HepG2 (cell line): Measurements from ENCODE around the gene TGFB2. TPM values are rescaled to one million over a fixed set of nuclear protein-coding genes. Genes with fewer than 3 reads are reported as not detected.

Source experiments
- ATAC-seq: fragments of 200-7000 bp; cut with Tn5 transposase; 3 replicates; pipeline ENCODE4 v1.9.1; 2020; ENCODE audit warnings: mild to moderate bottlenecking, moderate library complexity
- BruUV-seq: library from RNA; stranded (reverse); fragments of 400-500 nt; replicated peaks from 2 replicates; lab custom pipeline; 2021; lab: Mats Ljungman, UMichigan
- CTCF ChIA-PET: fragments of 300-600 bp; formaldehyde crosslinking; extraction: SDS; loops from one replicate; lab custom pipeline; 2021; ENCODE audit warnings: low total read pairs, inconsistent platforms, low intra/inter-chr PET ratio; lab: Yijun Ruan, JAX
- POLR2A ChIA-PET: fragments of 350-600 bp; sonication (Branson Sonifier 250); formaldehyde crosslinking; loops from one replicate; lab custom pipeline; 2020; ENCODE audit warnings: antibody characterized with exemption, inconsistent platforms; lab: Yijun Ruan, JAX
- DNase-seq: peaks from one replicate; pipeline ENCODE4 v3.0.0-alpha.2; 2015; ENCODE audit warnings: low spot score
- FAIRE-seq: peaks from 3 replicates; lab custom pipeline; 2011; peaks lifted over from hg19 to GRCh38; lab: Jason Lieb, UNC
- H2AFZ ChIP-seq: one replicate; pipeline ENCODE4 v1.6.1; 2011; ENCODE audit warnings: low read length, inconsistent platforms
- H3K27ac ChIP-seq: fragments of 300-600 bp; 3 replicates; pipeline ENCODE4 v1.8.0; 2011; ENCODE audit warnings: mixed run types, mild to moderate bottlenecking, mixed read lengths, low read length, inconsistent platforms; ENCODE audit not compliant: insufficient read depth; ENCODE audit errors: extremely low read length
- H3K27me3 ChIP-seq, 2 experiments: fragments of 200-600 bp in 1 of 2; 2 replicates in 1 of 2; 3 replicates in 1 of 2; pipeline versions ENCODE4 v1.6.0 to v1.8.0; 2011; ENCODE audit warnings: low read length in 2 of 2, mild to moderate bottlenecking in 2 of 2, moderate library complexity in 2 of 2, inconsistent platforms in 1 of 2; ENCODE audit not compliant: insufficient read depth in 2 of 2, control insufficient read depth in 1 of 2
- H3K36me3 ChIP-seq, 2 experiments: fragments of 200-600 bp in 1 of 2; replicated peaks in 1 of 2; 2 replicates in 1 of 2; 3 replicates in 1 of 2; pipeline versions ENCODE4 v1.5.1 to v1.8.0; 2011; ENCODE audit warnings: low read length in 2 of 2, inconsistent platforms in 1 of 2; ENCODE audit not compliant: insufficient read depth in 2 of 2, control insufficient read depth in 1 of 2
- H3K4me1 ChIP-seq: 2 replicates; pipeline ENCODE4 v1.5.1; 2012; ENCODE audit warnings: low read length, inconsistent platforms; ENCODE audit not compliant: insufficient read depth
- H3K4me2 ChIP-seq: 2 replicates; pipeline ENCODE4 v1.6.0; 2011; ENCODE audit warnings: low read depth, low read length, inconsistent platforms
- H3K4me3 ChIP-seq, 3 experiments: fragments of 200-600 bp in 1 of 3; sonication (generic), shearing (Covaris generic) in 1 of 3; replicated peaks in 1 of 3; 2 replicates each; pipeline ENCODE4 v1.5.1; 2011 to 2016; ENCODE audit warnings: low read length in 3 of 3, inconsistent platforms in 2 of 3, low read depth in 2 of 3, mild to moderate bottlenecking in 2 of 3, control low read depth in 1 of 3, mixed read lengths in 1 of 3; ENCODE audit not compliant: insufficient read depth in 1 of 3
- H3K79me2 ChIP-seq: one replicate; pipeline ENCODE4 v1.6.1; 2011; ENCODE audit warnings: low read length, inconsistent platforms; ENCODE audit not compliant: insufficient read depth
- H3K9ac ChIP-seq: 2 replicates; pipeline ENCODE4 v1.6.0; 2011; ENCODE audit warnings: mild to moderate bottlenecking, low read depth, low read length, inconsistent platforms; ENCODE audit not compliant: insufficient read depth
- H3K9me3 ChIP-seq: 2 replicates; pipeline ENCODE4 v1.5.1; 2012; ENCODE audit warnings: mild to moderate bottlenecking, low read length
- H4K20me1 ChIP-seq: 2 replicates; pipeline ENCODE4 v1.6.0; 2011; ENCODE audit warnings: inconsistent platforms, mild to moderate bottlenecking, low read length, moderate library complexity; ENCODE audit not compliant: insufficient read depth
- CREM ChIP-seq, 2 experiments: sonication (generic) in 1 of 2; formaldehyde crosslinking in 1 of 2; IDR thresholded peaks; 2 replicates each; pipeline versions ENCODE4 v1.4.0 to v1.6.1; 2016 to 2020; ENCODE audit warnings: antibody characterized with exemption in 1 of 2, mild to moderate bottlenecking in 1 of 2, missing genetic modification reagents in 1 of 2
- KLF12 ChIP-seq: sonication (generic); formaldehyde crosslinking; IDR thresholded peaks from 2 replicates; pipeline ENCODE4 v1.4.0; 2020; ENCODE audit warnings: missing genetic modification reagents, borderline replicate concordance
- MYC ChIP-seq: sonication (generic); formaldehyde crosslinking; IDR thresholded peaks from 2 replicates; pipeline ENCODE4 v1.9.0; 2021; ENCODE audit warnings: missing genetic modification reagents, borderline replicate concordance
- NFE2 ChIP-seq: sonication (generic); formaldehyde crosslinking; IDR thresholded peaks from 2 replicates; pipeline ENCODE4 v1.4.0; 2020; ENCODE audit warnings: missing genetic modification reagents
- NFE2L1 ChIP-seq: sonication (generic); formaldehyde crosslinking; IDR thresholded peaks from 2 replicates; pipeline ENCODE4 v1.4.0; 2020; ENCODE audit warnings: missing genetic modification reagents, mild to moderate bottlenecking, borderline replicate concordance
- RNF2 ChIP-seq: fragments of 450-650 bp; conservative IDR thresholded peaks from 2 replicates; pipeline ENCODE4 v1.6.1; 2016; ENCODE audit warnings: low read depth
- TMF1 ChIP-seq: sonication (generic); formaldehyde crosslinking; IDR thresholded peaks from 2 replicates; pipeline ENCODE4 v1.8.1; 2022; ENCODE audit warnings: low read depth, missing genetic modification reagents
- U2AF1 ChIP-seq: fragments of 200-400 bp; formaldehyde crosslinking; optimal IDR thresholded peaks from 2 replicates; pipeline ENCODE3; 2017; ENCODE audit warnings: mild to moderate bottlenecking, low read depth, low read length
- ZMYM4 ChIP-seq: sonication (generic); formaldehyde crosslinking; IDR thresholded peaks from 2 replicates; pipeline ENCODE4 v1.8.1; 2023; ENCODE audit warnings: mild to moderate bottlenecking, missing genetic modification reagents
- ZNF17 ChIP-seq: sonication (generic); formaldehyde crosslinking; IDR thresholded peaks from 2 replicates; pipeline ENCODE4 v1.5.0; 2020; ENCODE audit warnings: mild to moderate bottlenecking, missing genetic modification reagents
- ZNF367 ChIP-seq: sonication (generic); formaldehyde crosslinking; IDR thresholded peaks from 2 replicates; pipeline ENCODE4 v1.4.0; 2020; ENCODE audit warnings: missing genetic modification reagents, borderline replicate concordance
- ZNF713 ChIP-seq: sonication (generic); formaldehyde crosslinking; IDR thresholded peaks from 2 replicates; pipeline ENCODE4 v1.4.0; 2020; ENCODE audit warnings: mild to moderate bottlenecking, missing genetic modification reagents
- ZSCAN20 ChIP-seq: sonication (generic); formaldehyde crosslinking; IDR thresholded peaks from 2 replicates; pipeline ENCODE4 v1.4.0; 2020; ENCODE audit warnings: missing genetic modification reagents, mild to moderate bottlenecking, borderline replicate concordance
- WGBS: methylation state at CpG from one replicate; pipeline ENCODE4 v1.1.6; 2017; ENCODE audit warnings: low lambda C conversion rate; 5-methylcytosine and 5-hydroxymethylcytosine counted together
- in situ Hi-C: cut with HindIII; loops from 2 replicates; pipeline ENCODE4 v1.10.0; 2017; ENCODE audit warnings: low pct_unique_long_range_greater_than_20kb; ENCODE audit not compliant: extremely low pct_ligation_motif_present
- intact Hi-C: fragments of 100-400 bp; cut with micrococcal nuclease; formaldehyde crosslinking; loops from one replicate; pipeline ENCODE4 v1.10.0; 2022; ENCODE audit not compliant: unreplicated experiment
- polyA plus RNA-seq, 8 experiments: library from polyadenylated mRNA; depleted of rRNA in 3 of 8; stranded (reverse) in 7 of 8; unstranded in 1 of 8; fragments of >200 nt; fragmentation: Illumina TruSeq in 4 of 8; extraction: Trizol in 4 of 8; gene quantifications; 2 replicates each; pipeline versions ENCODE4 v1.2.1 to v1.2.3, GENCODE V29; 2011 to 2016; ENCODE audit warnings: low read depth in 4 of 8, missing spikeins in 1 of 8, mixed read lengths in 1 of 8; ENCODE audit not compliant: insufficient read depth in 1 of 8
- total RNA-seq, 5 experiments: library from RNA; depleted of rRNA; stranded (reverse); fragments of >200 nt; fragmentation: Illumina TruSeq; extraction: Trizol; gene quantifications; 2 replicates each; pipeline ENCODE4 v1.2.3, GENCODE V29; 2016; ENCODE audit warnings: low read depth in 1 of 5
- TF ChIP-seq, protein P1 (sequence below): sonication (generic); formaldehyde crosslinking; IDR thresholded peaks from 2 replicates; pipeline ENCODE4 v1.4.0; 2020; ENCODE audit warnings: missing genetic modification reagents
- TF ChIP-seq, protein P2 (sequence below): sonication (generic); formaldehyde crosslinking; IDR thresholded peaks from 2 replicates; pipeline ENCODE4 v1.4.0; 2020; ENCODE audit warnings: missing genetic modification reagents, borderline replicate concordance

Gene TGFB2
- total and polyA plus RNA-seq, 2 of the 13 experiments (the other 11 are each of a cell fraction or from before 2014, with no cell fraction given), result 0.07 TPM; not detected in 1

DNA sequence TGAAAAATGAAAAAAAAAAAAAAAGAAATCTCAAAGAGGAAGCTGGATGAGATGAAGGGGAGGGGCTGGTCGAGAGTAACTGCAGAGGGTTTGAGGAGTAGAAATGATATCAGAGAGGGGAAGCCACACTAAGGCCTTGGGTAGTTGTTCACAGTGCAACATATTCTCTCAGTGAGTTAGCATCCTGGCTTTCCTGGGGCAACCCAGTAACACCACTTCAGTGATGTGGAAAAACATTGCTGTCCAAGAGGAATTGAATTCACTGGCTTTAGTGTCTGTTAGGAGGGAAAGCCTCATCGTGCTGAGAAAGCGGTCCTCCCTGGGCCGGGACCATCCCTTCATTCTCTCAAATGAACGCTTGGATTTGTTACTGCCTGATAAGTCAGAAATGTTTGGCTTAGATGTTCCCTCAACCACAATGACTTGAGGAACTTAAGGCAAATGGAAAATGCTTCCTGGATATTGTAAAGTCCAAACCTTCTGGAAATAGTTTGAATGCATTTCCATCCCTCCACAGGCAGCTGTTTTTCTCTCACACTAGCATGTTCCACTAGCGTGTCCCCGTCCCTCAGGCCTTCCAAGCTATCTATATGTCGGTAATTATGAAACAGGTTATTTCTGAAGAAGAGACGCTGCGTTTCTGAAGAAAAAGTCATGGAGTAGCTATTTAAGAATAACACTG lies 12.2 kb downstream of the TGFB2 start:
- Histone ChIP-seq H2AFZ (no peak overlapping the region), H3K79me2 (no peaks in the 10 kb centered on the region), H3K36me3 (no peaks in the 10 kb centered on the region), H3K27me3 (no peaks in the 10 kb centered on the region), H3K9me3 (no peaks in the 10 kb centered on the region), H3K27ac (no peak overlapping the region), H3K9ac (no peak overlapping the region), H3K4me2 (no peak overlapping the region), H3K4me3 (no peak overlapping the region), H3K4me1 (no peaks in the 10 kb centered on the region), H4K20me1 (no peaks in the 10 kb centered on the region)
- no TSS peak for BruUV-seq
- TF ChIP-seq TMF1 (CRISPR knock-in tag), result no peak
- TF ChIP-seq, protein P1, sequence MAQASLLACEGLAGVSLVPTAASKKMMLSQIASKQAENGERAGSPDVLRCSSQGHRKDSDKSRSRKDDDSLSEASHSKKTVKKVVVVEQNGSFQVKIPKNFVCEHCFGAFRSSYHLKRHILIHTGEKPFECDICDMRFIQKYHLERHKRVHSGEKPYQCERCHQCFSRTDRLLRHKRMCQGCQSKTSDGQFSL (CRISPR knock-in tag), result no peak
- POLR2A ChIA-PET, result no interaction called here
- intact Hi-C loops, result no loop called here
- FAIRE-seq (no peak), DNase-seq (no peak), ATAC-seq (no peak)
- in situ Hi-C loops, result loop anchor here (25.0 kb wide), 1 partner anchor 955 kb away; no protein-coding TSS in a partner anchor
- 37% methylated on average over 10 of the region's 10 CpGs for WGBS
- CTCF ChIA-PET, result no interaction called here

DNA sequence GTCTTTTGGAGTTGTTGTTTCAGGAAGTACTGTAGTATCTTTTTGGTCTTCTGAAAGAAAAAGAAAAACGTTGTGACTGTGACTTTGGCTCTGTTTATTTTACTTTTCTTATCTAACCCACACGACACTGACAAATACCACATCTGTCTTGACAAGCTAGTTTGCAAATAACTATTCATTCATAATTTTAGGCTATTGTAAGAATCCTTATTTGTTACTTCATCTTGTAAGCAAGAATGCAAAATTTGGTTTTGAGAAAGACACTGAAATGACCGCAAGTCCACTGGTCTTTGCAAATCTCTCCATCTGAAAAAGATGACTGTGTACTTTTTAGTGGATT lies 12.7 kb downstream of the TGFB2 start:
- H4K20me1 ChIP-seq, result no peaks in the 10 kb centered on the region
- no peaks in the 10 kb centered on the region for H3K4me1 ChIP-seq
- in situ Hi-C loops, result loop anchor here (25.0 kb wide), 1 partner anchor 954 kb away; no protein-coding TSS in a partner anchor
- H3K9me3 ChIP-seq, result no peaks in the 10 kb centered on the region
- POLR2A ChIA-PET, result no interaction called here
- CTCF ChIA-PET, result no interaction called here
- H3K9ac ChIP-seq, result no peak overlapping the region
- no peak for DNase-seq
- H3K4me2 ChIP-seq, result no peak overlapping the region
- H3K79me2 ChIP-seq, result no peaks in the 10 kb centered on the region
- TF ChIP-seq NFE2 (no peak), ZNF367 (no peak), ZNF17 (no peak), KLF12 (CRISPR knock-in tag) (no peak), ZSCAN20 (CRISPR knock-in tag) (no peak), RNF2 (no peak), U2AF1 (no peak), ZMYM4 (no peak), ZNF713 (no peak), NFE2L1 (CRISPR knock-in tag) (no peak), CREM (IDR thresholded peaks at IDR 0.05) (no peak), CREM (CRISPR knock-in tag; IDR thresholded peaks at IDR 0.05) (no peak), MYC (CRISPR knock-in tag) (no peak)
- TF ChIP-seq, protein P2, sequence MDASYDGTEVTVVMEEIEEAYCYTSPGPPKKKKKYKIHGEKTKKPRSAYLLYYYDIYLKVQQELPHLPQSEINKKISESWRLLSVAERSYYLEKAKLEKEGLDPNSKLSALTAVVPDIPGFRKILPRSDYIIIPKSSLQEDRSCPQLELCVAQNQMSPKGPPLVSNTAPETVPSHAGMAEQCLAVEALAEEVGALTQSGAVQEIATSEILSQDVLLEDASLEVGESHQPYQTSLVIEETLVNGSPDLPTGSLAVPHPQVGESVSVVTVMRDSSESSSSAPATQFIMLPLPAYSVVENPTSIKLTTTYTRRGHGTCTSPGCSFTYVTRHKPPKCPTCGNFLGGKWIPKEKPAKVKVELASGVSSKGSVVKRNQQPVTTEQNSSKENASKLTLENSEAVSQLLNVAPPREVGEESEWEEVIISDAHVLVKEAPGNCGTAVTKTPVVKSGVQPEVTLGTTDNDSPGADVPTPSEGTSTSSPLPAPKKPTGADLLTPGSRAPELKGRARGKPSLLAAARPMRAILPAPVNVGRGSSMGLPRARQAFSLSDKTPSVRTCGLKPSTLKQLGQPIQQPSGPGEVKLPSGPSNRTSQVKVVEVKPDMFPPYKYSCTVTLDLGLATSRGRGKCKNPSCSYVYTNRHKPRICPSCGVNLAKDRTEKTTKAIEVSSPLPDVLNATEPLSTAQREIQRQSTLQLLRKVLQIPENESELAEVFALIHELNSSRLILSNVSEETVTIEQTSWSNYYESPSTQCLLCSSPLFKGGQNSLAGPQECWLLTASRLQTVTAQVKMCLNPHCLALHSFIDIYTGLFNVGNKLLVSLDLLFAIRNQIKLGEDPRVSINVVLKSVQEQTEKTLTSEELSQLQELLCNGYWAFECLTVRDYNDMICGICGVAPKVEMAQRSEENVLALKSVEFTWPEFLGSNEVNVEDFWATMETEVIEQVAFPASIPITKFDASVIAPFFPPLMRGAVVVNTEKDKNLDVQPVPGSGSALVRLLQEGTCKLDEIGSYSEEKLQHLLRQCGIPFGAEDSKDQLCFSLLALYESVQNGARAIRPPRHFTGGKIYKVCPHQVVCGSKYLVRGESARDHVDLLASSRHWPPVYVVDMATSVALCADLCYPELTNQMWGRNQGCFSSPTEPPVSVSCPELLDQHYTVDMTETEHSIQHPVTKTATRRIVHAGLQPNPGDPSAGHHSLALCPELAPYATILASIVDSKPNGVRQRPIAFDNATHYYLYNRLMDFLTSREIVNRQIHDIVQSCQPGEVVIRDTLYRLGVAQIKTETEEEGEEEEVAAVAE (CRISPR knock-in tag), result no peak
- TF ChIP-seq, all 625 proteins: peak for 0
- H3K4me3 ChIP-seq, result no peak overlapping the region
- FAIRE-seq (no peak), ATAC-seq (no peak)
- no TSS peak for BruUV-seq
- 14% methylated on average over 3 of the region's 3 CpGs for WGBS
- no peaks in the 10 kb centered on the region for H3K36me3 ChIP-seq
- no peak overlapping the region for H2AFZ ChIP-seq
- no peaks in the 10 kb centered on the region for H3K27me3 ChIP-seq
- no peak overlapping the region for H3K27ac ChIP-seq
- intact Hi-C loops, result no loop called here
